ENCODE results near the gene ZSCAN22. TPM values are rescaled to one million over a fixed set of nuclear protein-coding genes. Genes with fewer than 3 reads are reported as not detected.

Gene ZSCAN22
- total RNA-seq, 4 donors from 2014 or later, result 2.2 to 3.2 (median 2.9) TPM

DNA sequence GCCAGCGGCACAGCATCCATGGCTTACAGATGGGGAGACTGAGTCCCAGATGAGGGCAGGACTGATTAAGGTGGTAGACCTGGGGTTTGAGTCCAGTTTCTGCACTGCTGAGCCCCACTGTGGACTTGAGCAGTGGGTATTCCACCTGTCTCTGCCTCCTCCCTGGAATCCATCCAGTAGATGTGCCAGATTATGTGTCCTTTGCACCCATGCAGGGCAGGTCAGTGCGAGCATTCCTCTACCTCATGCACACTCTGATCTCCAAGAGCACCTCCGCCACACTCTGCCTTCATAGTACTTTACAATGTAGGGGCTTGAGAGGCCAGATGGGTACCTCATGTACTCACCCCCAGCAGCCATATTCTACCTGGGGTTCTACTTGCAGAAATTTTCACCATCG lies 10.0 kb downstream of the ZSCAN22 start:
- no peak overlapping the region for H3K27ac ChIP-seq
- no peak overlapping the region for H3K4me3 ChIP-seq
- no peak for TF ChIP-seq POLR2A (IDR thresholded peaks at IDR 0.05)
- TF ChIP-seq CTCF (IDR thresholded peaks at IDR 0.05), result no peak
- WGBS, 2 donors, result 89 to 100% methylated on average over 4 of the region's 4 CpGs
- no peaks in the 10 kb centered on the region for H3K4me1 ChIP-seq
- H3K9me3 ChIP-seq, result no peaks in the 10 kb centered on the region
- intact Hi-C loops (cut with DNase I), result no loop called here
- H3K36me3 ChIP-seq, result peaks cover 0 to 70% (median 14%) of the 10 kb centered on the region in 3 donors
- H3K27me3 ChIP-seq, result no peaks in the 10 kb centered on the region
- no peak for DNase-seq

- H3K4me3 ChIP-seq, result no peak overlapping the region
- H3K9me3 ChIP-seq, result no peaks in the 10 kb centered on the region
- no peaks in the 10 kb centered on the region for H3K27me3 ChIP-seq
- no peak overlapping the region for H3K27ac ChIP-seq
- intact Hi-C loops (cut with DNase I), result no loop called here
- no peak for DNase-seq
- 94 to 98% methylated on average over 6 to 8 of the region's 11 CpGs for WGBS, 2 donors
- H3K4me1 ChIP-seq, result no peaks in the 10 kb centered on the region
- H3K36me3 ChIP-seq, result peaks cover 0 to 71% (median 14%) of the 10 kb centered on the region in 3 donors
- TF ChIP-seq POLR2A (IDR thresholded peaks at IDR 0.05) (no peak), CTCF (IDR thresholded peaks at IDR 0.05) (no peak)
Measured at GRCh38 chr19:58338336-58338735, 11.5 kb downstream of the ZSCAN22 start.

DNA sequence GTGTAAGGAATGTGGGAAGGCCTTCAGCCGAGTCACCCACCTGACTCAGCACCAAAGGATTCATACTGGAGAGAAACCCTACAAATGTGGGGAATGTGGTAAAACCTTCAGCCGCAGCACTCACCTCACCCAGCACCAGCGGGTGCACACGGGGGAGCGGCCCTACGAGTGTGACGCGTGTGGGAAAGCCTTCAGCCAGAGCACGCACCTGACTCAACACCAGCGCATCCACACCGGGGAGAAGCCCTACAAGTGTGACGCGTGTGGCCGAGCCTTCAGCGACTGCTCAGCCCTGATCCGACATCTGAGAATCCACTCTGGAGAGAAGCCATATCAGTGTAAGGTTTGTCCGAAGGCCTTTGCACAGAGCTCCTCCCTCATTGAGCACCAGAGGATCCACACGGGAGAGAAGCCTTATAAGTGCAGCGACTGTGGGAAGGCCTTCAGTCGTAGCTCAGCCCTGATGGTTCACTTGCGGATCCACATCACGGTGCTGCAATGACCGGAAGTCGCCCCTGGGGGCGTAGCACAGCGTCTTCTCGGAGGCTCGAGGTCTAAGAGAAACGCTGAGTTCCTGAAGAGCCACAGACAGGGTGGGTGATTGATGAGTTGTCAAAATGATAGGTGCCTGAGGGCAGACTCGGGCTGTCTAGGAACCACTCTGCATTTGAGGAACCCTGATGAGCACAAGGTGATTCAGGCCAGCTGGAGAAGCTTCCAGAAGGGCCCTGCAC lies 12.2 kb downstream of the ZSCAN22 start:
- Histone ChIP-seq H3K4me3 (no peak overlapping the region), H3K27ac (no peak overlapping the region), H3K36me3 (peaks cover 0 to 71% (median 14%) of the 10 kb centered on the region in 3 donors), H3K4me1 (no peaks in the 10 kb centered on the region), H3K27me3 (no peaks in the 10 kb centered on the region), H3K9me3 (no peaks in the 10 kb centered on the region)
- intact Hi-C loops (cut with DNase I), result no loop called here
- no peak for TF ChIP-seq POLR2A (IDR thresholded peaks at IDR 0.05)
- no peak for TF ChIP-seq CTCF (IDR thresholded peaks at IDR 0.05)
- 83 to 93% methylated on average over 17 to 24 of the region's 30 CpGs for WGBS, 2 donors
- DNase-seq, result no peak

DNA sequence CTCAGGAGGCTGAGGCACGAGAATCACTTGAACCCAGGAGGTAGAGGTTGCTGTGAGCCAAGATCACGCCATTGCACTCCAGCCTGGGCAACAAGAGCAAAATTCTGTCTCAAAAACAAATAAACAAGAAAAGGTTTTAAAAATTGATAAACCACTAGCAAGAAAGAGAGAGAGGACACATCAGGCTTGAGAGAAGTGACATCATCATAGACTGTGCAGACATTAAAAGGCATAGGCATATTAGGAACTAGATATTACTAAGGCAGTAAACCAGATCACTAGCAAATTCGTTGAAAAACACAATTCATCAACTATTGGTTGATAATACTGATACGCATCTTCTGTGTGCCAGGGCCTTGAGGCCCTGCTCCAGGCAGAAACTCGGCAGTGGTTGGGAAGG lies 18.8 kb downstream of the ZSCAN22 start:
- Histone ChIP-seq H3K4me1 (peaks cover 9 to 49% (median 17%) of the 10 kb centered on the region in 3 donors), H3K9me3 (no peaks in the 10 kb centered on the region), H3K36me3 (peaks cover 0 to 19% (median 0%) of the 10 kb centered on the region in 3 donors), H3K27me3 (peaks cover 0 to 41% (median 0%) of the 10 kb centered on the region in 4 donors), H3K27ac (no peak overlapping the region), H3K4me3 (no peak overlapping the region)
- TF ChIP-seq CTCF (IDR thresholded peaks at IDR 0.05) (no peak), POLR2A (IDR thresholded peaks at IDR 0.05) (no peak)
- no peak for DNase-seq
- intact Hi-C loops (cut with DNase I), result no loop called here
- WGBS, 2 donors, result 61% methylated on average over 5 of the region's 5 CpGs

All from esophagus squamous epithelium (tissue), 5 donors.